Measurements from ENCODE around the gene KMT5C.

KMT5C gene

DNA sequence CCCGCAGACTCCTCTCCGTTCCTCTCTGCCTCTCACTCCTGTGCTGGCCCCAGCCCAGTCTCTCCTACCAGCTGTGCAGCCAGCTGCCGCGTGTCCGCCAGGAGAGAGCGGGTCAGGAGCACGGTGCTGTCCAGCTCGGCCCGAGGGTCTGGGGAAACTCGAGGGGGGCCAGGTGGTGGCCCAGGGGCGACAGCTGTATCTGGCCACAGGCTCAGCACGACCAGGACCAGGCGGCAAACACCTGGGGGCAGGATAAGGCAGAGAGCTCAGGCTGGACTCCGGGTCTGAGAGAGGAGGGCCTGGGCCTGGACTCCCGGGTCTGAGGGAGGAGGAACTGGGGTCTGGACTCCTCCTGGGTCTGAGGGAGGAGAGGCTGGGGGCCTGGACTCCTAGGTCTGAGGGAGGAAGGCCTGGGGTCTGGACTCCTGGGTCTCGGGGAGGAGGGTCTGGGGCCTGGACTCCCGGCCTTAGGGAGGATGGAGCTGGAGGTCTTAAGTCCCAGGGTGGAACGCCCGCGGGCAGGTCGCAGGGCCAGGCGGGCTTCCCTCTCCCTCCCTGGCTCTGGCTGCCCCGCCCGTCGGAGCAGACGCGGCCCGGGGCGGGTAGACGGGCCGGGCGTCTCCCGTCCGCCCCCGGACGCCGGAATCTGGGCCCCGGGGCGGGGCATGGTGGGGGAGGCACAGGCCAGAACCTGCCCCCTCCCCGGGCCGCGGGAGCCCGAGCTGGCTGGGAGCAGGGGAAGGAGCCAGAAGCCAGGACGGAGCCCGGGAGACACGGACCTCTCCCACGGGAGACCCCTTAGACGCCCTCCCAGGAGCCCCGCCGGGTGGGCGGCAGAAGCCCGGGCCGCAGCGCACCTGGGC is 29.3 kb downstream of the KMT5C start:
- DNase-seq (ENCODE audit: low spot score) = no peak

DNA sequence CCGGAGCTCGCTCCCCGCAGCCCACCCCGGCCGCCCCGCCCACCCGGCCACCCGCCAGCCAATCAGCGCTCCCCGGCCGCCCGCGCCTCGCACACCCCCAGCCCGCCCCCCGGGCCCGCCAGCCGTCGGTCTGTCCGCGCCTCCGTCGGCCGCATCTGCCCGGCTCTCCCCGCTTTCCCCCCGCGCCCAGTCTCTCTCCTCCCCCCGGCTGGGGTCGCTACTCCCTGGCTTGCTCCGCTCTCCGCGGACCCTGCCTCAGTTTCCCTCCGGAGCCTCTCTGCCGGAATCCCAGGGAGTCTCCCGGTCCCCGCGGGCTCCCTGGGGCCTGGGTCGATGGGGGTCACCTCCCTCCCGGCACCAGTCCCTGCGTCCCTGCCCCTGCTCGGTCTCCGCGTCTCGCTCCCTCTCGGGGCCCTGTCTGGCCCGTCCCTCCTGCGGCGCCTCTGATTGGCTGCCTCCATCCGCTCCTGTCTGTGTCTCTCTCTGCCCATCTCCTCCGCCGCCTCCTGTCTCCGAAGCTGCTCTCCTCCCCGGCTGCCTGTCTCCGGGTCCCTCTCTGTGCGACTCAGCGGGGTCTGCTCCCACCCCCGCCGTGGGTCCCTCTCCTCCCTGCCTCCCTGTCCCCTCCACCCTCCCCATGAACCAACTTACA is 30.1 kb downstream of the KMT5C start:
- DNase-seq (ENCODE audit: low spot score) = no peak

DNA sequence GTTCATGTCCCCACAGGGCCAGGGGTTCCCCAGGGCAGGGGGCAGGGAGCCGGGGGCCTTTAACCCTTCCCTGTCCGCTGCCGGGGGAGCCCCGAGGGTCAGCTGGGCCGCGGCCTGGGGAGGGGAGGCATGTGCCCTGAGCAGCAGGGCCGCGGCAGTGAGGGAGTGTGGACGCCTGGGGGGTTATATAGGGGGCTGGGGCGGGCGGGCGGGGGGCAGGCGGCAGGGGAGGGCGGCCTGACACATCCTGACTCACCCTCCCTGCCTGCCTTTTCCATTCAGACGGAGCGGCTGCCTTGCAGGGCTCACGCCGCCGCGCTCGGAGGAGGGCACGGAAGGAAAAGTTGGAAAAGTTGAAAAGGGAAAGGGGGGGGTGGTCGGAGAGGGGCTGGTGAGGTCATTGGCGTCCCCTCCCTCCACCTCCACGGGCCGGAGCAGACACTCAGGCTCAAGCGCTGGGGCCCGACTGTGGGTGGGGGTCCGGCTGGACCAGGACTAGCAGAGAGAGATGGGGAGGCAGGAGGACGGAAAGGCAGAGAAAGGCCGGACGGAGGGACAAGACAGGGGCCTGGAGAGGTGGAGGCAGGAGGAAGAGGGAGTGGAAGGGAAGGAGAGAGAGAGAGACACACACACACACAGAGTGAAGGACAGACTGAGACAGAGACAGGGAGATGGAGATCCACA is 30.8 kb downstream of the KMT5C start, which contains the start of gene IL11:
TSS of gene IL11 (minus strand) at position 159 of the 684 bp plus-strand sequence. CDS start at position 6, 153 bp downstream.
- no peak for DNase-seq (ENCODE audit: low spot score)

DNA sequence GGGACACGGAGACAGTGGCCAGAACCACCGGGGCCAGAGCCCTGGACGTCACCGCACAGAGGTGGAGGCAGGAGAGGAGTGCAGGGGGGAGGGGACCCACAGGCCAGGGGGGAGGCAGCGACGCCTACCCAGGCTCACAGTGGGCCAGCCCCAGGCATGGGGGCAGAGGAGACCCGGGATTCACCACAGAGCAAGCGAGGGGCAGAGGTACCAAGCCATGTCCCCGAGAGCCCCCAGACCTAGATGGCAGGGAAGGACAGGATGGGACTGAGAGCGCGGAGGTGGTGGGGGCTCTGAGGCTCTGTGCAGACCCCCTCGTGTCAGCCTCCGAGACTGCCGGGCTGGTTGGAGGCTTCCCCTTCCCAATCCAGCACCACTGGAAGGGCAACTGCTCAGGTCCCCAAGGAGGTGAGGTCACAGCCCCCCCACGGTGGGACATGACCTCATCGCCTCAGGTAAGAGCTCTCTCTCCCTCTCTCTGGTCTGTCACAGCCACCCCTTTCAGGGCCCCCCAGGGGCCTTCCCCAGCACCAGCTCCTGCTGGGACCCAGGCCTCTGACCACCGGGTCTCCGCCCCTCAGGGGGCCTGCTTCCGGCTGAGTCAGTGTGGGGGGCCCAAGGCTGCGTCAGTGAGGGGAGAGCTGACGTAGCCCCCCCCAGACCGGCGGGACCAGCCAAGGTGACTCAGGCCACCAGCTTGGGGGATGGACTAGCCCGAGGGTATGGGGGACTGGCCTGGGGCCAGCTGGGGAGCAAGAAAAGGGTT is 32.8 kb downstream of the KMT5C start:
- DNase-seq (ENCODE audit: low spot score) = no peak

GRCh38 chr19:55373306-55373992 is 33.8 kb downstream of the KMT5C start:
- no peak for DNase-seq (ENCODE audit: low spot score)

DNA sequence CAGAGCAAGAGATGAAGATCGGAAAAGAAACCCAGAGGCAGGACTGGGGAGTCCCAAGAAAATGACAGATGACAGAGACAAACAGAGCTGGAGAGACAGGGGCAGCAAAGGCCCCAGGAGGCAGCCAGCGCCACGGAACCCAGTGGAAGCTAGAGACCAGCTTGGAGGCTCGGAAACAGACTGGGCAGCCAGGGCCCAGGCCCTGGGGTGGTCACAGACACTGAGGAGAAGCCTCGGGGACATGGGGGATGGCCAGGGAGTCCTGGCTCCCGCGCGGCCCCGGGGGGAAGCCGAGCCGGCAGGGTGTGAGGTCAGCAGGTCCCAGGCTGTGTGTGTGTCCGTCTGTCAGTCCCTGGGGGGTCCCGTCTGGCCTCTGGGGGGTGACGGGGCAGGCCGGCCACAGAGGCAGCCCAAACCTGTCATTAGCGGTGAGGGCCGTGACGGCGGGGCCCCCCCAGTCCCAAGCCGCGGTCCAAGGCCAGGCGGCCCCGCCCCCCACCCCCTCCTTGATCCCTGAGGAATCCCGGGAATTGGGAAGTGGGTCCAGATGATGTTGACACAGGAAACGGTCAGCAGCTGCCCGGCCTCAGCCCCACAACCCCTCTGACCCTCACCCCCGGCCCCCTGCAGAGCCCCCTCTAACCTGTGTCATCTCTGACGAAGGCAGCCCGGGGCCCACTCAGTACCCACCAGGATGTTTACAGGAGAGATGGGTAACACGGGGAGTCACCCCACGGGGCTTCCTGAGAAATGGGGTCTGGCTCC is 34.5 kb downstream of the KMT5C start:
- DNase-seq (ENCODE audit: low spot score) = no peak

DNA sequence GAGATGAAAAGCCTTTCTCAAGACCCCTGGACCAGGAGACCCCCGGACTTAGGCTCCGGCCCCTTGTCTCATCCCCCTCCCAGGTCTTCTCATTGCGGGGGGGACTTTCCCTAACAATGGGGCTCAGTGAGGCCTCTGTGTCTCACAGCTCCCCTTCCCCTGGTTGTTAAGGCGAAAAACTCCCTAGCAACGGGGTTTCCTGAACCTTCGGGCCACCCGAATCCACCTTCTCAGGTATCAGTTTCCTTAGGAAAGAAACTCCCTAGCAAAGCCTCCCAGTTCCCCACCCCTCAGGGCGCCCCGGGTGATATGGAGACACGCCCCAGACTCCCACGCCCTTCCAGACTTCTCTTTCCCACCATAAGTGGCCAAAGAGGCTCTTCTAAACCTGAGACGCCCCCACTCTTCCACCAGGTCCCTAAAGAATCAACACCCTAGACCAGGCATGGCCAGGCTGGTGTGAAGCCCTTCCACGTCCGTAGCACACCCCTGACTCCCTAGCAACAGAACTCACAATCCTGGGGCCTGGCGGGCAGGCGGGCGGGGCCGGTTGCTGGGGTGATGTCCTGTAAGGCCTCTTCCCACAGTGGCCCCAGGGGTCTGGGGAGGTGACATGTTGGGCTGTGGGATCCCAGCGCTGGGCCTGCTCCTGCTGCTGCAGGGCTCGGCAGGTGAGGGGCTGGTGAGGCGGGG is 36.7 kb downstream of the KMT5C start, which contains the start of gene TMEM190:
TSS of gene TMEM190 (plus strand) at position 586 of the 693 bp plus-strand sequence. CDS start at position 614, 28 bp downstream.
- no peak for DNase-seq (ENCODE audit: low spot score)

DNA sequence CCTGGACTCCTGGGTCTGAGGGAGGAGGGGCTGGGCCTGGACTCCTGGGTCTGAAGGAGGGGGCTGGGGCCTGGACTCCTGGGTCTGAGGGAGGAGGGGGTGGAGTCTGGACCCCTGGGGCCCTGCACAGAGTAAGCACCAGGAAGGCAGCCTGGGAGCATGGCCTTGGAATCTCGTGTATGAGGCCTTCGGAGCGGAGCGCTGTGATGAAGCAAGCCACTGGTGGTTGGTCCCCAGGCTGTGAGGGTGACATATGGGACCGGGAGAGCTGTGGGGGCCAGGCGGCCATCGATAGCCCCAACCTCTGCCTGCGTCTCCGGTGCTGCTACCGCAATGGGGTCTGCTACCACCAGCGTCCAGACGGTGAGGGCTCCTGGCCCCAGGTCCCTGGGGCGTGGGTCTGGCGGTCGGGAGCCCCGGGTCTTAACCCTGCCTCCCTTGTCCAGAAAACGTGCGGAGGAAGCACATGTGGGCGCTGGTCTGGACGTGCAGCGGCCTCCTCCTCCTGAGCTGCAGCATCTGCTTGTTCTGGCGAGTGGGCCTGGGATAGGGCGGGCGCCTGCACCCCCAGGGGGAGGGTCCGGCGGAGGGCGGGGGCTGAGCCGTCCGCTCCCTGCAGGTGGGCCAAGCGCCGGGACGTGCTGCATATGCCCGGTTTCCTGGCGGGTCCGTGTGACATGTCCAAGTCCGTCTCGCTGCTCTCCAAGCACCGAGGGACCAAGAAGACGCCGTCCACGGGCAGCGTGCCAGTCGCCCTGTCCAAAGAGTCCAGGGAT is 37.9 kb downstream of the KMT5C start:
- DNase-seq (ENCODE audit: low spot score) = no peak

DNA sequence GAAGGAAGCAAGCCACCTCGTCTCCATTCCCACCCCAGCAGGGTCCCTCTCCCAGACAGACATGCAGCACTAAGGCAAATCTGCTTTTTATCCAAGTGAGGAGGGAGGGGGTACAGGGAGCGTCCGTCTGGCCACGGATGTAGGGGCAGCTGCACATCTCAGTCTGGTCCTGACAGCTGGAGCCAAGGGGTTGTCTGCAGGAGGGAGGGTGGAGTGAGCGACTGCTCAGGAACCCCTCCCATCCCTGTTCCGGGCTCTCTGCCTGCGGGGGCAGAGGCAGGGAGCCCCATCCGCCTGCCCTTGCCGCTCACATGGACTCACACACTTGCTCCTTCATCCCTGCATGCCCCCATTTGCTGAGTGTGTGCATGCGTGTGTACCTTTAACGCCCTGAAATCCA is 39.5 kb downstream of the KMT5C start:
- no peak for DNase-seq (ENCODE audit: low spot score)

GRCh38 chr19:55382013-55382412 is 42.3 kb downstream of the KMT5C start:
- no peak for DNase-seq (ENCODE audit: low spot score)

- no peak for DNase-seq (ENCODE audit: low spot score)
Measured at GRCh38 chr19:55382522-55383054, 42.9 kb downstream of the KMT5C start.

DNA sequence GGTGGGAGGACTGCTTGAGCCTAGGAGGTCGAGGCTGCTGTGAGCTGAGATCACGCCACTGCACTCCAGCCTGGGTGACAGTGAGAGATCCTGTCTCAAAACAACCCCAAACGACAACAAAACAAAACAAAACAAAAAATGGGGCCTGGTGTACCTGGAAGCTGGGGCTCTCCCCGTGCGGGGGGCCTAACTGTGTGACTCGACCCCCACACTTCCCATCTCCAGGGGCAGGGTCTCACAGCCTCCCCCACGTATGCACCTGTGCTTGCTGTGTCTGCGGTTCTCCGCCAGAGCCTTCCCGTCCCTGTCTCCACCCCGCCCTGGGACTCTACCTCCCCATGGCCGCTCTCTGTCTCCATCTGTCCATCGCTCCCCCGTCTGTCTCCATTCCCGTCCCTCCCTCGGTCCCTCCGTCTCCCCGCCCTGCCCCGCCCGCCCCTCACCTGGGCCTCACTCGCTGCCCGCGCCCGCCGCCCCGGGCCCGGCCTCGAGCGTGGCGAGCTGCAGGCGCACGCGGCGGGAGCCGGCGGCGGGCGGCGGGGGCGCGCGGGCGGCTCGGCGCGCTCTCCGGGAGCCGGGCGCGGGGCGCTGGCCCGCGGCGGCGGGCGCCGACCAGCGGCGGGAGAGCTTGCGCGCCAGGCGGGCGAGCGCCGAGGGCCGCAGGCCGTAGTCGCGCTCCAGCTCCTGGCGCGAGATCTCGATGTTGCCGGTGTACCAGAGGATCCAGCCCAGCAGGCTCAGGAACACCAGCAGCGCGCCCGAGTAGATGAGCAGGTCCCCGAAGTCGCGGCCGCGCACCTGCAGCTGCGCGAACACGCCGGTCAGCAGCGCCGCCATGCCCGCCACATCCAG is 43.8 kb downstream of the KMT5C start:
- peak; percentile 38 for DNase-seq (ENCODE audit: low spot score)

DNA sequence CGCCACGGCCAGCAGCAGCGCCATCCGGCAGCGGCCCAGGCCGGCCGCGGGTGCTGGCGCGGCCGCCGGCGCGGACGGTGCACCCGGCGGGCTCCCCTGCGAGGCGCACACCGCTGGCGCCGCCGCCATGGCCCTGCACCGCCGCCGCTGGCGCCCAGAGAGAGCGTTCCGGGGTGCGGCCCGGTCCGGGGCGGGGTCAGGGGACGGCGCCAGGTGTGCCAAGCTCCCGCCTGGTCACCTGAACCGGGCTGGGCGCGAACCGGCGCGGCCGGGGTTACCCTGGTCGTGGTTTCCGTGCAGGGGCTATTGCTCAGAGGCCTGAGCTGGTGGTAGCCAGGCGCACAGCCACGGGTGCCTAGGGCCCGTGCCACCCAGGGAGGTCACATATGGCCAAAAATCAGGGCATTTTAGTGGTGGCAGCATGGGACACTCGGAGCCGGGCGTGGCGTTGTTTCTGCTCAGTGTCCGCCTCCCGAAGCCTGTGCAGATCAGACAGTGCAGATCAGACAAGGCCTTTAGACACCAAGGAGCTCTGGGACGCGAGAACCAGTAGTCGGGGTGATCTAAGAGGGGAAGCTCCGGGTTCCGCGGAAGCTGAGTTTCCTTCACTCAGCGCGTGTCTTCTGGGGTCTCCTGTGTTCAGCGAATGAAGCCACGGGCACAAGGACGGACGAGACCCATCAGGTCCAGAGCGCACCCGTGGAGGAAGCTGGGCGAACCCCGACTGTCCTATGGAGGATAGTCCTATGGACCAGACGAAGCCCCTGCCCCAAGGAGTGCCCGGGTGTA is 44.6 kb downstream of the KMT5C start, which contains the start of gene TMEM238:
TSS of gene TMEM238 (minus strand) at position 162 of the 789 bp plus-strand sequence. CDS start at position 129, 33 bp downstream.
- peak; percentile 30 for DNase-seq (ENCODE audit: low spot score)

- DNase-seq (ENCODE audit: low spot score) = peak; percentile 98
Measured at GRCh38 chr19:55384920-55385723, 45.4 kb downstream of the KMT5C start.

GRCh38 chr19:55385724-55386492 is 46.2 kb downstream of the KMT5C start, which contains the start of gene RPL28:
TSS of gene RPL28 (plus strand) at chr19:55385932. CDS start at chr19:55386358, 426 bp downstream.
- DNase-seq (ENCODE audit: low spot score) = peak; percentile 99

Measured in CD4-positive, alpha-beta T cell treated with Interleukin-2 at 100 ng/mL for 4 hours (primary cell).